ENCODE results near the gene NIP7. TPM values are rescaled to one million over a fixed set of nuclear protein-coding genes. Genes with fewer than 3 reads are reported as not detected.

NIP7 gene
- total RNA-seq, 1 experiment from 2014 or later = 72.8 TPM

- Mint-ChIP-seq H3K4me1 (peaks cover 18 to 23% of the 10 kb centered on the region in 2 experiments), H3K9me3 (no peaks in the 10 kb centered on the region), H3K36me3 (ENCODE audit: insufficient read depth in 1 of 3, low read depth in 3 of 3) (peaks cover 46 to 97% (median 82%) of the 10 kb centered on the region in 3 experiments), H3K4me3 (0 out of 5 replicates have a peak overlapping the region, but pooled peaks of 1 of the 2 experiments have one; percentile 29), H3K27me3 (ENCODE audit: low read depth) (no peaks in the 10 kb centered on the region; the same call in 1 of the 2 replicates), H3K27ac (peak overlapping the region in 1 of 3 experiments; percentile 60; a peak in 1 of 7 replicates)
- Histone ChIP-seq H2BK20ac (ENCODE audit: low read depth, low read length, poor library complexity, severe bottlenecking) (no peak overlapping the region), H2BK15ac (ENCODE audit: low read depth, low read length) (no peak overlapping the region), H3K18ac (ENCODE audit: insufficient read length, low read depth, low read length) (no peak overlapping the region), H3K4me2 (ENCODE audit: insufficient read depth, insufficient read length, low read length) (no peak overlapping the region), H2BK5ac (ENCODE audit: insufficient read length, low read length) (no peak overlapping the region), H3K27ac (ENCODE audit: insufficient read length, low read depth, low read length) (no peak overlapping the region), H3K79me1 (ENCODE audit: insufficient read depth, low read depth, low read length, poor library complexity, severe bottlenecking) (peaks cover 5% of the 10 kb centered on the region), H3K23ac (ENCODE audit: insufficient read length, low read depth, low read length) (no peak overlapping the region), H4K8ac (replicated peaks; ENCODE audit: insufficient read length, low read depth, low read length) (no peak overlapping the region), H4K5ac (ENCODE audit: insufficient read length, low read depth, low read length) (no peak overlapping the region), H3K56ac (ENCODE audit: insufficient read length, low read depth, low read length) (no peak overlapping the region), H2AK5ac (ENCODE audit: insufficient read length, low read length) (no peak overlapping the region), H3T11ph (ENCODE audit: low read length) (no peak overlapping the region), H3K14ac (ENCODE audit: insufficient read depth, low read length) (no peak overlapping the region), H3K23me2 (ENCODE audit: insufficient read length, low read depth, low read length, poor library complexity, severe bottlenecking) (peaks cover 6% of the 10 kb centered on the region), H2BK120ac (ENCODE audit: low read depth, low read length, poor library complexity, severe bottlenecking) (no peak overlapping the region), H2BK12ac (ENCODE audit: insufficient read length, low read depth, low read length) (no peak overlapping the region), H3K4ac (ENCODE audit: low read depth, low read length) (no peak overlapping the region), H4K91ac (ENCODE audit: insufficient read length, low read depth, low read length) (no peak overlapping the region), H3K9ac (ENCODE audit: extremely low read depth, insufficient read length, low read length) (no peak overlapping the region), H3K9me3 (ENCODE audit: control insufficient read depth, low read depth, low read length) (no peaks in the 10 kb centered on the region), H3K79me2 (ENCODE audit: insufficient read depth, low read length) (peaks cover 16% of the 10 kb centered on the region; the same call in 1 of the 2 replicates), H4K20me1 (ENCODE audit: control insufficient read depth, insufficient read depth, insufficient read length) (peaks cover 2% of the 10 kb centered on the region), H3K4me1 (ENCODE audit: insufficient read depth, low read length) (no peaks in the 10 kb centered on the region), H3K27me3 (ENCODE audit: insufficient read depth, low read length) (no peaks in the 10 kb centered on the region), H2AFZ (ENCODE audit: low read length) (no peak overlapping the region)
- no CpG with 5 or more reads among the region's 10 CpGs for WGBS (ENCODE audit: extremely low coverage, insufficient read length, low lambda C conversion rate)
- DNase-seq = no peak
- no peak for TF ChIP-seq CTCF (conservative IDR thresholded peaks at IDR 0.05)
These were observed 14.9 kb upstream of the NIP7 start for GRCh38 chr16:69324585-69325253.

All from H9 (cell line).